ENCODE results near the gene PTPRZ1.
A peak's percentile ranks its signal among the peaks of the same experiment; 100 is the strongest.

PTPRZ1 gene

DNA sequence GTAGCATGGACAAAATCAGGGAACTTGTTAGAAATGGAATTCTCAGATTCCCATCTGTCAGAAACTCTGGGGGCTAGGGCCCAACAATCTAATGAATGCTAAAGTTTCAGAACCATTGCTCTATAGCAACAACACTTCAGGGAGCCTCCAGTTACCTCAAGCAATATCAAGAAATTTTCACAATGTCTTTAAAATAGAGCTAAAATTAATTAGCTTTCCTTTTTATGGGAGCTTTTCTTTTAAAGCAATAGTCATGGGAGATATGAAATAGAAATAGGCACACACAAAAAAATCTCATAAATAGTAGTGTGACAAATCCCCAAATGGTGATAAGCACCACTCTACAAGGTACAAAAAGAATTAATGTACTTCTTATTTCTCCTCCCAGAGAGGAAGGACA is 190.2 kb downstream of the PTPRZ1 start:
- DNase-seq: no peak

DNA sequence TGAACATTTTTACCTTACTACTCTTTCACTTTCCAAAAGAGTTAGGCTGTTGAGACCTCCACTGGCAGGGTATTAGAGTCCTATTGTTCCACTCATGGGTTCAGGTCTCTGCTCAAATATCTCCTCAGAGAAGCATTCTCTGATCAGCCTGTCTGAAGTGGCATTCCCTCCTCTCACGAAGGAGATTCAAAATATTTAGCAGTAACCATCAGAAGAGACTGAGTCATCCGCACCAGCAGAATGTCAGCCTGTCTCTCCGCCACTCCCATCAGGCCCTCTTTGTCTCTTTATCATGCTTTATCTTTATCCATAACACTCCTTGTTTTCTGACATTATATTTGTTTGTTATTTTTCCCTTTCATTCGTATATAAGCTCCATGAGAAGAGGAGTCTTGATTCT is 192.0 kb downstream of the PTPRZ1 start:
- no peak for DNase-seq

DNA sequence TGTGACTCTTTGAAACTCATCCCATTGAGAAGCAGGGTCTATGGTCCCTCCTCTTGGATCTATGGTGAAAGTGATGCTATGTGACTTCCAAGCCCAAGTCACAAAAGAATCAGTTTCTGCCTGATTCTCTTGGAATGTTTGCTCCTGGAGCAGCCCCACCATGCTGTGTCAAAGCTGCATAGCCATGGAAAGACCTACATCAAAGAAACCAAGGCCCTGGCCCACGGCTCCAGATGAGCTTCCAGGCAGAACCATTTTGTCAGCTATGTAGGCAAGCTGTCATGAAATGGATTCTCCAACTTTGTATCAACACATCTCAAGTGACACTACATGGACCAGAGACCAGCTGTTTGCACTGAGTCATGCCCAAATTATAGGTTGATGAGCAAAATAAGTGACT is 194.1 kb downstream of the PTPRZ1 start:
- no peak for DNase-seq

DNA sequence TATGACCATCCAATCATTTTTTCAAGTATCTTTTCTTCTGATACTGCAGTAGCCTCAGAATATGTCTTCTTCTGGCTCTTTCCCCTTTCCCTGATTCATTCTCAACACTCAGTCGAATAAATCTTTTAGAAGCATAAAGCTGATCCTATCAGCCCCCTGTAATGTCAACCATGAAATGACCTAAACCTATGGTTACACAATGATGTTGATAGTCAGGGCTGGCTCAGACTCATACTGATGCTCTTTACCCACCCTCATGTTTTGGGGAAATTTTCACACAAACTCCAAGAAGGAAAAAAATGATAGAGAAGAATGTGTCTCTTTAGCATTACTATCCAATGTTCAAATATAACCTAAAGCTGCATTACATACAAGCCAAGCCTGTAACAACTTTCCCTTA is 195.1 kb downstream of the PTPRZ1 start:
- DNase-seq: no peak

DNA sequence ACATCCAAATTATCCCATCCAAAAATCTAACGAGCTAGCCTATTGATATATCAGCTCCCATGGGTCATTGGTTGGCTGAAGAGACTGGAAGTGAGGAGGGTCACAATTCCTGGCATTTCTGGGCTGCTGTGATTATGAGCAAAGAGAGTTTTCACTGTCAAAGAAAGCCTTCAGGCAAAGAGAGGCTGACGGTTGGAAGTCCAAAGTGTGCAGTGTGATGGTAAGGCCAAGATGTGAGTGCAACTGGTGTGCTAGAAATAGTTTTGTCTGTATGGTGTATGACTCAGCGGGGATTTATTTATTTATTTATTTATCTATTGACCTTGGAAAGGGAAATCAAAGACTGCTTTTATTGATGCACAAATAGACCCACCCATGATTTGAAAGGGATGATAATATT is 196.0 kb downstream of the PTPRZ1 start:
- no peak for DNase-seq

DNA sequence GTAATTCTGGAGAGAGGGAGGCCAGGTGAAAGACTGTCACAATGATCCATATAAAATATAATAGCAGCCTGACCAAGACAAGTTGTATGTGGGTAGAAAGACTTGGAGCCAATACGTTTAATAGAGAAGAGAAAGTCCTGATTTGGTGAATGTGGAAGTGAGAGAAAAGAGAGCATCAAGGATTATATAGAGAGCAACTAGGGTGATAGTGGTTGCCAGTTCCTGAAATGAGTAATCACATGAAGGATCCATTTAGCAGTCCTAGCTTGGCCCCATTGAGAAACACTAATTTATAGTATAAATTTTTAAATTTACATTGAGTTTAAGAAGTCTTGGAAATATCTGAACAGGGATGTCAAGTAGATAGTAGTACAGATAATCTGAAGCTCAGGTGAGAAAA is 197.1 kb downstream of the PTPRZ1 start:
- no peak for DNase-seq

DNA sequence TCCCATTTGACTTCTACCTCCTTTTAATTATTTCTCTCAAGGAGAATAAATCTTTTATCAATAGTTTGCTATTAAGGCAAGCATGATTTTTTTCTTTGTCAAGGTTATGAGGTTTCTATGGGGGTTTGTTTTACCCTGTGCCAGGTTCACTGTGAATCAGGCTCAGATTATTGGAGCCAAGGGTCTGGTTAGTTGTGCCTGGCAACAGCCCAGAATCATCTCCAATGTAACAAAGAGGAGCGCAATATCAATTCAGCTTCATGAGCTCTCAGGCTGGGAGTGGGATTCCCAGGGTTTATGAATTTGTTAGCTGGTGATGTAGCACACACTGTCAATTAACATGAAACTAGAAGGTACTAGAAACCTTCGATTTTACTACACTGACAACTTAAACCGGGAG is 197.9 kb downstream of the PTPRZ1 start:
- no peak for DNase-seq

DNA sequence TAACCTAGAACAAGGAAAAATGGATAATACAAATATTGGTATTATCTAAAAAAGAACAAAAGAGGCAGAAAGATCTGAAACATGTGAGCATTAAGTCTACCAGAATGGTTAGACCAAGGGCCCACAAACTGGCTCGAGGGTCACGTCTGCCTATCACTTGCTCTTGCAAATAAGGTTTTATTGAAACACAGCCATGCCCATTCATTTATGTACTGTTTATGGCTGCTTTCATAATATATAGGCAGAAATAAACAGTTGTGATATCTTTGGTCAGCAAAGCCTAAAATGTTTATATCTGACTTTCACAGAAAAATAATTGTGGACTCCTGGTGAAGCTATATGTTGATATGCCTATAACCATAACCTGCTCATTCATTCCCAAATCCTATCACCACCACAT is 199.3 kb downstream of the PTPRZ1 start:
- no peak for DNase-seq

DNA sequence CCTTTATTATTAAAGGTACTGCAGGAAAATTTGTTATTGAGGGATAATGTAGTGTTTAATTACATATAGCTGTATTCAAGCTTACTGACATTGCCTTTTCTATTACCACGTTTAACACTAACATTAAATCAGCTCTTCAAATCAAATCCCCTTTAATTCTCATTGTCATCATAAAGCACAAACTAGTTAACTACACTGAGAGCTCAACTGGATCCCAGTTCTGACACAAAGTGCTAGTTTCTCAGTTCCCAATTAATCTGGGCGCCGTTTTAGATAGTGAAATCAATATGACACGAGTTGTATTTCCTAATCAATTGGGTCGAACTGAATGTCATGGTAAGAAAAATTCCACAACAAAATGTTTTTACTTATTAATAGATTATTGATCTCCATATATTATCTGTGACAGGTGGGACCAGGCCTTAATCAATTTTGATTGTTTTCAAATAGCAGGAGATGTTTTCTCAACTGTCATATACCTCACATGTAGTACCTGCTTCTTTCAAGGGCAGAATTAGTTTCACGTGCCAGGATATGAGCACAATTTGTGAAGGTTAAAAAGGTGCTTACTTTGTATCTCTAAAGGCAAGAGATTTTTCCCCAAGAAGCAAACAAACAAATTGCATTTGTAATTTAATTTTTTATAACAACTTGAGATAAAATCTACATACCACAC is 200.1 kb downstream of the PTPRZ1 start:
- DNase-seq: no peak

DNA sequence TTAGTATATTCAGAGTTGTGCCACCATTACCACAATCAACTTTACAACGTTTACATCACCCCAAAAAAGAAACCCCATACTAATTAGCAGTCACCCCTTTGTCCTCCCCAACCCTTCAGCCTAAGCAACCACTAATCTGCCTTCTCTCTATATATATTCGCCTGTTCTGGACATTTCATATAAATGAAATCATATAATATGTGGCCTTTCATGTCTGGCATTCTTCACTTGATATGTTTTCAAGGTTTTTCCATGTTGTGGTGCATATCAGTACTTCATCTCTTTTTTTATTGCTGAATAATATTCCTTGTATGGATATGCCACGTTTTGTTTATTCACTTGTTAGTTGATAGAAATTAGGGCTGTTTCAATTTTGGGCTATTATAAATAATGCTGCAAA is 200.7 kb downstream of the PTPRZ1 start:
- DNase-seq: no peak

DNA sequence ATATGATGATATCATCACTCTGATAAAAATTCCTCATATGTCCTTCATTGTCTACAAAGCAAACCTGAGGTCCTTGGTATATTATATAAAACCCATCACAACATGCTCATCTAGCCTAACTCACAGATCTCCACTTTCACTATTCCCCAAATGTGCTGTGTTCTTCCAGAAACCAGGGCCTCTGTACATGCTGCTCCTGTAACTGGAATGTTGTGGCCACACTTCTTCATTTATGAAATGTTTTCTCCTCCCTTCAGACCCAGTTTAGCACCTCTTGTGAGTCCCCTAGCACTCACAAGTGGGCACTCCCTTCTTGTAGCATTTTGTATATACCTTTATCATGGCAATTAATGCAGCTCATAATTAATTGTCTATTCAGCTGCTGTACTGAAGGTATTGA is 209.2 kb downstream of the PTPRZ1 start:
- DNase-seq: no peak

DNA sequence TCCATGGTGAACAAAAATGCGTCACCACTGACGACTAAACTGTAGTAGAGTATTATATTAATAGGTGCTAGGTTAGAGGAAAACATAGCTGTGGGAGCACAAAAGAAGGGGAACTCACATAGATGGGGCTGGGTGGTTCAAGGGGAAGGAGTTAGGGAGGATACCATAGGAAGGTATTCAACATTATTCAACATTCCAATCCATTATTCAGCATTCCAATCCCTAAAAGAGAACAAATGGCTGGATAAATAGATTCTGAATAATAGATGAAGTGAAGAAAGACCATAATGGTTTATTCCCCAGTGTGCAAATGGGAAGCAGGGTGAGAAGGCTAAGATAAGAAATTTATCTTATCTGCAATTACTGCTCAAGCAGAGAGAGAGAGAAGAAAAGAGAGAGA is 209.7 kb downstream of the PTPRZ1 start:
- no peak for DNase-seq

DNA sequence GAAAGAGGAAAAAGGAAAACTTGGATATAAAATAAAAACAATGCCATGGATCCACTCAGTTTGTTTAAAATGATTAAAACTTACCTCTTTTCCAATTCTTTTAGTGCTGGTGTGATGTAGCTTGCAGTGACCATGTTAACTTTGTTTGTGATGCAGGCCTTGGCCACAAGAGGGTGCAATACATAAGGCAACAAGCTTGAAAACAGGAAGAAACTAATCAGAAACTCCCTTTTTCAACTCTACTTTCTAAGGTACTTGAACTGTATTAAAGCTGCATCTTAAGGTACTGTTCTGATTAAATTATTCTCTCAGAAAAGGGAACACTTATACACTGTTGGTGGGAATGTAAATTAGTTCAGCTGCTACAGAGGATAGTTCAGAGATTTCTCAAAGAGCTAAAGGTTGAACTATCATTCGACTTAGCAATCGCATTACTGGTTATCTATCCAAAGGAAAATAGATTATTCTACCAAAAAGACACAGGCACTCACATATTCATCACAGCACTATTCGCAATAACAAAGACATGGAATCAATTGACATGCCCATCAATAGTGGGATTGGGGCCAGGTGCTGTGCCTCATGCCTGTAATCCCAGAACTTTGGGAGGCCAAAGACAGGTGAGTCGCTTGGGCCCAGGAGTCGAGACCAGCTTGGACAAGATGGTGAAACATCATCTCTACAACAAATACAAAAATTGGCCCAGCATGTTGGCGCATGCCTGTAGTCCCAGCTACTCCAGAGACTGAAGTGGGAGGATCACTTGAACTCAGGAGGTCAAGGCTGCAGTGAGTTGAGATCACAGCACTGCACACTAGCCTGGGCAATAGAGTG is 220.2 kb downstream of the PTPRZ1 start:
- peak; percentile 77 for DNase-seq

DNA sequence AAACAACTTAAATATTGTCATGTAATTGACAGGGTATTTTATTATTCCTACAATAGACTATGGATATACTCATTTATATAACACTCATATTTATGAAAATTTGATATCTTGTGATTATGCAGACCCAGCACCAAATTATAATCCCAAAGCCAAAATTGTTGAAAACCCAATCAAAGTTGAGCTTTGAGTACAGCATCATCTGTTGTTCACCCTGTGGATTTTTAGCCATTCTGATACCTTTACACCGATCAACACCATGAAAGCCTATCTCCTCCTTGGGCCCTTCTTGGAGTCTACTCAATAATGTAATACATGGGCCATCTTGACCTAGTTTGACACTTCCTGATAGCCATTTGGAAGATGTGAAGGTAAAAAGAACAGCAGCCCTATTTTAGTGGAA is 221.6 kb downstream of the PTPRZ1 start:
- no peak for DNase-seq

DNA sequence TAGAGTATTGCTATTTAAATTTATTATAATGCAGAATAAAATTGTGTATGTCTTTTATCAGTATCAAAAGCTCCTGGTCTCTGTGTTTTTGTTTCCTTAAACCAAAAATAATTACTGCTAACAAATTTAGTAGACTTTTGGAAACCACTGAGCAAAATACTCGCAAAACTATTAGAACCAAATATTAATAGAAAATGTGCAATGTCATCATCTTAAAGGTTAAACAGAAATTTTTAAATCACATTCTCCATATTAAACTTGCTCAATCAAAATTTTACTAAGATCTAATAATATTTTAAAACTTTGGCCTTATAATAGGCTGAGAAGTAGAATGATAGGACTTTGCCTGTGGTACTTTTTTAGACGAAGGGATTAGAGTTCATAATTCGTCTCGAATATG is 222.7 kb downstream of the PTPRZ1 start:
- DNase-seq: no peak

DNA sequence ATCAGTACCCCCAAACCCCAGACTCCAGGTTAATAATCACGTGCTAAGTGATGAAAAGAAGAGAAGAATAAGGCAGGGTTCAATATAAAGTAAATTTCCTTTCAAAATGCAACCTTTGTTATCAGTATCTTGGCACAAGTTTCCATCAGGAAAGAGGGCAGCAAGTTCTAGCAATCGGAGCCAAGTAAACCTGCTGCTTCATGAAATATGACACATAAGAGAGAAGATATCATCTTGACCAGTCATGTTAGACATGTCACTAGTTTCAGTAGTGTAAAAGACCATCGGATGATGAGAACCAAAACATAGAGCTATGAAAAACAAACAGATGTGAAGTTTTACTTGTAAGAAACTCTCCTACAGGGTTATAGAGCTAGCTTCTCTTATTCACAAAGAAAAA is 227.1 kb downstream of the PTPRZ1 start:
- no peak for DNase-seq

DNA sequence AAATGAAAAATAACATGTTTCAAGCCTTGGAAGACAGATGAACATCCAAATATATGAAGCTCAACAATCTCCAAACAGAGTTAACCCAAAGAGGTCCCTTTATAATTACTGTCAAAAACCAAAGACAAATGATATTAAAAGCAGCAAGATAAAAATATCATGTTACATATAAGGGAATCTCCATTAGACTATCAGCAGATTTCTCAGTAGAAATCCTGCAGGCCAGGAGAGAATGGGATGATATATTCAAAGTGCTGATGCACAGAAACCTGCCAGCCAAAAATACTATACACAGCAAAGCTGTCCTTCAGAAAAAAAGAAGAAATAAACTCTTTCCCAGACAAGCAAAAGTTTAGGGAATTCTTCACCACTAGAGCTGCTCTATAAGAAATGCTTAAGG is 230.1 kb downstream of the PTPRZ1 start:
- no peak for DNase-seq

Measured in hematopoietic multipotent progenitor cell treated with erythropoietin and hydrocortisone succinate and interleukin-3 and kit ligand, for 8 days (in vitro differentiated cells).